ENCODE results near the gene SYCN. TPM values are rescaled to one million over a fixed set of nuclear protein-coding genes. Genes with fewer than 3 reads are reported as not detected.
A peak's percentile ranks its signal among the peaks of the same experiment; 100 is the strongest.

SYCN gene
- total and polyA plus RNA-seq, 9 donors, result 1.2 to 2.4 TPM; not detected in 7

DNA sequence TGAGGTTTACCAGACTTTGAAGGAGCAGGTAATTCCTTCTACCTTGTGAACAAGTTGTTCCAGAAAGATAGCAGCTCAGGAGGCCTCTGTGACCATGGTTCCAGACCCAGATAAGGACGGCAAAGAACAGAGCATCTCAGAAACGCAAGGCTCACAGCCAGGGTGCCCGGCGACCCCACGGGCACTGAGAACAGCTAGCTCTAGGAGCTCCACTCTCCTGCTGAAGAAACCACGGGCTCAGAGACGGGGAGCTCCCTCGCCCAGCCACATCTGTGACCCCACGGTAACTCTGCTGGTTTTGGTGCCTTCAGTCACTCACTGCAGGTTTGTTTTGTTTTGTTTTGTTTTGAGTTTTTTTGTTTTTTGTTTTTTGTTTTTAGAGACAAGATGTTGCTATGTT is 23.3 kb downstream of the SYCN start:
- intact Hi-C loops (cut with DNase I), result no loop called here

DNA sequence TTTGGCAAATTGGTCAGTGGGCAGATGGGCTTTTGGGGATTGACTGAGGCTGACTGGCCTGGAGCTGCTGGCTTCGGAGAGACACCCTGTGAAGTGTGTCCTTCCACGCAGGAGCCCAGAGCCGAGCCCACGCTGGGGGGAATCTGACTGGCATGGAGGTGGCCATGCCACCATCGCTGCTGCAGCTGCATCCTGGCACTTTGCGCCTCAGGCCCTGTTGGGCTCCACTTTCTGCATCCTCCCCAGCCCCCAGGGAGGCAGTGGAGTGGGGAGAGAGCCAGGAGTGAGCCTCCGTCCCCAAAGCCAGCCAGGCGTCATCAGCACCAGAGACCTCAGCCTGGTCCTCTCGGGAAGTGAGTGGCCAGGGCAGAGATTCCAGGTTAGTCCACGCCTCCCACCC is 24.3 kb downstream of the SYCN start:
- no peaks in the 10 kb centered on the region for H3K9me3 ChIP-seq
- no peak overlapping the region for H3K4me3 ChIP-seq
- H3K4me1 ChIP-seq (ENCODE audit: insufficient read depth), result no peaks in the 10 kb centered on the region
- no peaks in the 10 kb centered on the region for H3K27me3 ChIP-seq
- no peaks in the 10 kb centered on the region for H3K36me3 ChIP-seq
- WGBS, 3 donors, result 88 to 90% (median 89%) methylated on average over 10 of the region's 10 CpGs
- intact Hi-C loops (cut with DNase I), result no loop called here
- no peak overlapping the region for H3K27ac ChIP-seq
- no peak for DNase-seq
- TF ChIP-seq EP300 (IDR thresholded peaks at IDR 0.05), result no peak
- TF ChIP-seq, protein P1, sequence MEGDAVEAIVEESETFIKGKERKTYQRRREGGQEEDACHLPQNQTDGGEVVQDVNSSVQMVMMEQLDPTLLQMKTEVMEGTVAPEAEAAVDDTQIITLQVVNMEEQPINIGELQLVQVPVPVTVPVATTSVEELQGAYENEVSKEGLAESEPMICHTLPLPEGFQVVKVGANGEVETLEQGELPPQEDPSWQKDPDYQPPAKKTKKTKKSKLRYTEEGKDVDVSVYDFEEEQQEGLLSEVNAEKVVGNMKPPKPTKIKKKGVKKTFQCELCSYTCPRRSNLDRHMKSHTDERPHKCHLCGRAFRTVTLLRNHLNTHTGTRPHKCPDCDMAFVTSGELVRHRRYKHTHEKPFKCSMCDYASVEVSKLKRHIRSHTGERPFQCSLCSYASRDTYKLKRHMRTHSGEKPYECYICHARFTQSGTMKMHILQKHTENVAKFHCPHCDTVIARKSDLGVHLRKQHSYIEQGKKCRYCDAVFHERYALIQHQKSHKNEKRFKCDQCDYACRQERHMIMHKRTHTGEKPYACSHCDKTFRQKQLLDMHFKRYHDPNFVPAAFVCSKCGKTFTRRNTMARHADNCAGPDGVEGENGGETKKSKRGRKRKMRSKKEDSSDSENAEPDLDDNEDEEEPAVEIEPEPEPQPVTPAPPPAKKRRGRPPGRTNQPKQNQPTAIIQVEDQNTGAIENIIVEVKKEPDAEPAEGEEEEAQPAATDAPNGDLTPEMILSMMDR (IDR thresholded peaks at IDR 0.05), result no peak
- TF ChIP-seq POLR2A (IDR thresholded peaks at IDR 0.05), result no peak

More for the DNA sequence above, 23.3 kb downstream of the SYCN start:
- WGBS, 3 donors, result 74 to 87% (median 82%) methylated on average over 9 of the region's 9 CpGs
- Histone ChIP-seq H3K4me3 (no peak overlapping the region), H3K27ac (no peak overlapping the region), H3K9me3 (no peaks in the 10 kb centered on the region), H3K4me1 (ENCODE audit: insufficient read depth) (no peaks in the 10 kb centered on the region), H3K27me3 (no peaks in the 10 kb centered on the region), H3K36me3 (no peaks in the 10 kb centered on the region)
- no peak for DNase-seq
- TF ChIP-seq, protein P1 (IDR thresholded peaks at IDR 0.05), result no peak
- TF ChIP-seq EP300 (IDR thresholded peaks at IDR 0.05) (no peak), POLR2A (IDR thresholded peaks at IDR 0.05) (no peak)

DNA sequence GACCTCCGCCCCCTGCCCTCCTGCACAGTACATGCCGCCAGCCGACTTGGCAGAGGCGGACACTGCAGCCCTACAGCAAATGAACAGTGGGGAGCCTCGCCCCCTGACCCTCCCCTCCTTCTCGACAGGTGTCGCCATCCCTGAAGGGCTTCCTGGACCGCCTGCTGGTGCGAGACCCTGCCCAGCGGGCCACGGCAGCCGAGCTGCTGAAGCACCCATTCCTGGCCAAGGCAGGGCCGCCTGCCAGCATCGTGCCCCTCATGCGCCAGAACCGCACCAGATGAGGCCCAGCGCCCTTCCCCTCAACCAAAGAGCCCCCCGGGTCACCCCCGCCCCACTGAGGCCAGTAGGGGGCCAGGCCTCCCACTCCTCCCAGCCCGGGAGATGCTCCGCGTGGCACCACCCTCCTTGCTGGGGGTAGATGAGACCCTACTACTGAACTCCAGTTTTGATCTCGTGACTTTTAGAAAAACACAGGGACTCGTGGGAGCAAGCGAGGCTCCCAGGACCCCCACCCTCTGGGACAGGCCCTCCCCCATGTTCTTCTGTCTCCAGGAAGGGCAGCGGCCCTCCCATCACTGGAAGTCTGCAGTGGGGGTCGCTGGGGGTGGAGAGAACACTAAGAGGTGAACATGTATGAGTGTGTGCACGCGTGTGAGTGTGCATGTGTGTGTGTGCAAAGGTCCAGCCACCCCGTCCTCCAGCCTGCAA is 25.6 kb downstream of the SYCN start:
- no peaks in the 10 kb centered on the region for H3K4me1 ChIP-seq (ENCODE audit: insufficient read depth)
- H3K27me3 ChIP-seq, result no peaks in the 10 kb centered on the region
- no peaks in the 10 kb centered on the region for H3K36me3 ChIP-seq
- no peak overlapping the region for H3K27ac ChIP-seq
- H3K9me3 ChIP-seq, result no peaks in the 10 kb centered on the region
- intact Hi-C loops (cut with DNase I), result no loop called here
- WGBS, 3 donors, result 85 to 91% (median 88%) methylated on average over 27 to 30 of the region's 30 CpGs
- TF ChIP-seq EP300 (IDR thresholded peaks at IDR 0.05), result no peak
- TF ChIP-seq POLR2A (IDR thresholded peaks at IDR 0.05), result no peak
- TF ChIP-seq, protein P1 (IDR thresholded peaks at IDR 0.05), result no peak
- no peak overlapping the region for H3K4me3 ChIP-seq
- peak in 1 of 5 donors; percentile 21 for DNase-seq

DNA sequence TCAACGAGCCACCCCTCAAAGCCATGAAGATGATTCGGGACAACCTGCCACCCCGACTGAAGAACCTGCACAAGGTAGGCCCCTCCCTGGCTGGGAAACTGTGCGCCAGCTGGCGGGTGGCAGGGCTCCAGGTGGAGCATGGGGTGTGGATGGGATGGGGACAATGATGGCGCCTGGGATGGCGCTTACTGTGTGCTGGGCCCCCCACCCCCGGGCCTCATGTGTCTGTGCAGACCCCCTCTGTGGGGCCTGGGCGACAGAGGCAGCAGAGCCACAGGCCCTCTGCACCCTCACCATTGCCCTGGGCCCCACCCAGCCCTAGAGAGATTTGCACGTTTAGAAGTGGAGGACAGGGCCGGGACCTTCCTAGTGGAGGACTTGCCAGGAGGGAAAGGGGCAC is 26.3 kb downstream of the SYCN start:
- 84 to 86% (median 85%) methylated on average over 4 to 11 of the region's 11 CpGs for WGBS, 3 donors
- Histone ChIP-seq H3K4me1 (ENCODE audit: insufficient read depth) (no peaks in the 10 kb centered on the region), H3K9me3 (no peaks in the 10 kb centered on the region), H3K4me3 (no peak overlapping the region), H3K27ac (no peak overlapping the region), H3K27me3 (no peaks in the 10 kb centered on the region), H3K36me3 (no peaks in the 10 kb centered on the region)
- peak in 1 of 5 donors; percentile 35 for DNase-seq
- TF ChIP-seq POLR2A (IDR thresholded peaks at IDR 0.05) (no peak), EP300 (IDR thresholded peaks at IDR 0.05) (no peak)
- TF ChIP-seq, protein P1 (IDR thresholded peaks at IDR 0.05), result no peak
- intact Hi-C loops (cut with DNase I), result no loop called here

Measured in ovary (tissue), 9 donors.